PC-3 (cell line): ENCODE data around the gene FAM161A. TPM values are rescaled to one million over a fixed set of nuclear protein-coding genes. Genes with fewer than 3 reads are reported as not detected.

Experiments
- ATAC-seq: fragments of 200-7000 bp; cut with Tn5 transposase; 2 replicates; pipeline ENCODE4 v1.9.1; 2020; ENCODE audit warnings: mild to moderate bottlenecking, moderate library complexity
- BruUV-seq: library from RNA; stranded (reverse); fragments of 400-500 nt; replicated peaks from 2 replicates; lab custom pipeline; 2021; lab: Mats Ljungman, UMichigan
- CTCF ChIA-PET: fragments of 300-600 bp; sonication (Branson Sonifier 250); formaldehyde crosslinking; loops from one replicate; lab custom pipeline; 2022; ENCODE audit warnings: antibody characterized with exemption; lab: Charles Lee
- POLR2A ChIA-PET: fragments of 300-600 bp; sonication (Branson Sonifier 250); formaldehyde crosslinking; loops from one replicate; lab custom pipeline; 2022; ENCODE audit warnings: antibody characterized with exemption; ENCODE audit not compliant: unreplicated experiment; lab: Charles Lee
- DNase-seq: peaks from one replicate; pipeline ENCODE4 v3.0.0-alpha.2; 2015
- H2AFZ ChIP-seq: fragments of 300-600 bp; sonication (generic); 2 replicates; pipeline ENCODE4 v1.6.0; 2016; ENCODE audit warnings: antibody characterized with exemption, low read length
- H3F3A ChIP-seq: fragments of 300-600 bp; sonication (generic); one replicate; pipeline ENCODE4 v1.6.0; 2017; ENCODE audit warnings: antibody characterized with exemption, low read length, control low read depth, mild to moderate bottlenecking; ENCODE audit not compliant: unreplicated experiment
- H3K27ac ChIP-seq: fragments of 300-600 bp; sonication (generic); 2 replicates; pipeline ENCODE4 v1.5.1; 2016; ENCODE audit warnings: mild to moderate bottlenecking, low read length
- H3K27me3 ChIP-seq: fragments of 300-600 bp; sonication (generic); 2 replicates; pipeline ENCODE4 v1.6.1; 2016; ENCODE audit warnings: low read length, mixed read lengths
- H3K36me3 ChIP-seq: fragments of 300-600 bp; sonication (generic); 2 replicates; pipeline ENCODE4 v1.6.1; 2016; ENCODE audit warnings: low read depth, mixed run types, low read length, mixed read lengths
- H3K4me1 ChIP-seq: fragments of 300-600 bp; sonication (generic); 2 replicates; pipeline ENCODE4 v1.5.1; 2016; ENCODE audit warnings: low read length; ENCODE audit not compliant: insufficient read depth
- H3K4me2 ChIP-seq: fragments of 300-600 bp; sonication (generic); 2 replicates; pipeline ENCODE4 v1.6.0; 2016; ENCODE audit warnings: low read length
- H3K4me3 ChIP-seq: fragments of 300-600 bp; sonication (generic); 2 replicates; pipeline ENCODE4 v1.5.1; 2016; ENCODE audit warnings: mild to moderate bottlenecking, low read length, mixed read lengths
- H3K79me2 ChIP-seq: fragments of 300-600 bp; sonication (generic); 2 replicates; pipeline ENCODE4 v1.6.1; 2017; ENCODE audit warnings: low read length, mixed read lengths
- H3K9ac ChIP-seq: fragments of 300-600 bp; sonication (generic); 2 replicates; pipeline ENCODE4 v1.6.0; 2016; ENCODE audit warnings: mild to moderate bottlenecking, low read length
- H3K9me2 ChIP-seq: fragments of 300-600 bp; sonication (generic); replicated peaks from 2 replicates; pipeline ENCODE4 v1.6.1; 2016; ENCODE audit warnings: mixed run types, low read length, mixed read lengths
- H3K9me3 ChIP-seq: fragments of 300-600 bp; sonication (generic); 2 replicates; pipeline ENCODE4 v1.6.1; 2016; ENCODE audit warnings: low read length, mixed read lengths
- H4K20me1 ChIP-seq: fragments of 300-600 bp; sonication (generic); 2 replicates; pipeline ENCODE4 v1.6.1; 2016; ENCODE audit warnings: low read length, mixed read lengths
- EZH2 ChIP-seq: fragments of 300-600 bp; sonication (generic); IDR thresholded peaks from one replicate; pipeline ENCODE4 v1.6.1; 2017; ENCODE audit warnings: antibody characterized with exemption, mild to moderate bottlenecking, low read length; ENCODE audit not compliant: unreplicated experiment
- EZH2phosphoT487 ChIP-seq: fragments of 300-600 bp; sonication (generic); IDR thresholded peaks from 2 replicates; pipeline ENCODE4 v1.6.1; 2018; ENCODE audit warnings: mild to moderate bottlenecking, antibody characterized with exemption, low read length, borderline replicate concordance
- intact Hi-C: fragments of 100-400 bp; cut with micrococcal nuclease; formaldehyde crosslinking; loops from 2 replicates; pipeline ENCODE4 v1.9.0; 2023
- total RNA-seq: library from RNA; depleted of rRNA; stranded (reverse); fragments of >200 nt; gene quantifications from 2 replicates; pipeline ENCODE4 v1.2.3, GENCODE V29; 2014
- TF ChIP-seq, protein P1 (sequence below): fragments of 300-600 bp; sonication (generic); conservative IDR thresholded peaks from 2 replicates; pipeline ENCODE4 v1.5.1; 2017; ENCODE audit warnings: antibody characterized with exemption, low read depth, mild to moderate bottlenecking, low read length

Gene FAM161A
- total RNA-seq, 1 experiment from 2014 or later: 3.2 TPM

DNA sequence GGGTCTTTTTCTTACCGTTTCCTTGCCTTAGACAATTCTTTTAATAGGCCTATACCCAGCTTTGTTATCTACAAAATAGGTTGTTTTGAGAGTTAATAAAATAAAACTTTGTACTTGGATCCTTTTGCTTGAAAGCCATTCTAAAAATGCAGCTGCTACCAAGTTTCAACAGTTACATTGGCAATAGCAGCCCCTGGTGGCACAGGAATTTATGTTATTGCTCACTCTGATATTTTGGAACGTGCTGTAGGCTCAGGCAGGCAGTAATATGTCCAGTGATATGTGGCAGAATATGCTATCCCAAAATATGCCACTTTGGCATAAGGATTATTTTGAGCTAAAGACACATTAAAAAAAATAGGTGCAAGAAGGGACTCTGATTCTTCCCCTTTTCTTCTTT is 45.0 kb upstream of the FAM161A start:
- POLR2A ChIA-PET: no interaction called here

GRCh38 chr2:61888267-61889055 is 34.6 kb upstream of the FAM161A start, which contains the start of gene CCT4:
Gene CCT4, minus strand, starts transcription at chr2:61888656. Its CDS starts 149 bp downstream, at chr2:61888507.
- H3K36me3 ChIP-seq: peaks cover 18% of the 10 kb centered on the region
- no peak for TF ChIP-seq EZH2
- no peak for TF ChIP-seq EZH2phosphoT487
- TF ChIP-seq, protein P1, sequence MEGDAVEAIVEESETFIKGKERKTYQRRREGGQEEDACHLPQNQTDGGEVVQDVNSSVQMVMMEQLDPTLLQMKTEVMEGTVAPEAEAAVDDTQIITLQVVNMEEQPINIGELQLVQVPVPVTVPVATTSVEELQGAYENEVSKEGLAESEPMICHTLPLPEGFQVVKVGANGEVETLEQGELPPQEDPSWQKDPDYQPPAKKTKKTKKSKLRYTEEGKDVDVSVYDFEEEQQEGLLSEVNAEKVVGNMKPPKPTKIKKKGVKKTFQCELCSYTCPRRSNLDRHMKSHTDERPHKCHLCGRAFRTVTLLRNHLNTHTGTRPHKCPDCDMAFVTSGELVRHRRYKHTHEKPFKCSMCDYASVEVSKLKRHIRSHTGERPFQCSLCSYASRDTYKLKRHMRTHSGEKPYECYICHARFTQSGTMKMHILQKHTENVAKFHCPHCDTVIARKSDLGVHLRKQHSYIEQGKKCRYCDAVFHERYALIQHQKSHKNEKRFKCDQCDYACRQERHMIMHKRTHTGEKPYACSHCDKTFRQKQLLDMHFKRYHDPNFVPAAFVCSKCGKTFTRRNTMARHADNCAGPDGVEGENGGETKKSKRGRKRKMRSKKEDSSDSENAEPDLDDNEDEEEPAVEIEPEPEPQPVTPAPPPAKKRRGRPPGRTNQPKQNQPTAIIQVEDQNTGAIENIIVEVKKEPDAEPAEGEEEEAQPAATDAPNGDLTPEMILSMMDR: no peak
- no peaks in the 10 kb centered on the region for H3K9me3 ChIP-seq
- peaks cover 21% of the 10 kb centered on the region for H3K4me1 ChIP-seq
- peak within 1 kb of the TSS; percentile 99 for H3K4me3 ChIP-seq
- ChIA-PET CTCF (interaction anchor here (0.6 kb wide), 1 partner anchor 559 kb away, joined by 3 read pairs; no protein-coding TSS in a partner anchor), POLR2A (interaction anchor here (0.7 kb wide), 1 partner anchor 123 kb away, joined by 22 read pairs; no protein-coding TSS in a partner anchor)
- H3K27me3 ChIP-seq: no peaks in the 10 kb centered on the region
- no peaks in the 10 kb centered on the region for H3F3A ChIP-seq
- peak within 1 kb of the TSS; percentile 99 for H3K9ac ChIP-seq
- intact Hi-C loops: loop anchor here (10.0 kb wide), 1 partner anchor 354 kb away; the partner anchor contains the start of gene XPO1
- ATAC-seq (peak; percentile 79), DNase-seq (peak; percentile 81)
- peak within 1 kb of the TSS; percentile 89 for H3K4me2 ChIP-seq
- BruUV-seq: TSS peak; percentile 72
- no peaks in the 10 kb centered on the region for H3K9me2 ChIP-seq
- peaks cover 56% of the 10 kb centered on the region for H3K79me2 ChIP-seq
- peaks cover 35% of the 10 kb centered on the region for H4K20me1 ChIP-seq
- H2AFZ ChIP-seq: peak within 1 kb of the TSS; percentile 86
- peak within 1 kb of the TSS; percentile 73 for H3K27ac ChIP-seq

More for the DNA sequence above, 45.0 kb upstream of the FAM161A start:
- H3K9me3 ChIP-seq: no peaks in the 10 kb centered on the region
- H3K4me2 ChIP-seq: no peak overlapping the region
- DNase-seq (peak; percentile 52), ATAC-seq (peak; percentile 70)
- intact Hi-C loops: loop anchor here (10.0 kb wide), 1 partner anchor 764 kb away; no protein-coding TSS in a partner anchor
- H3K9ac ChIP-seq: no peak overlapping the region
- H3K9me2 ChIP-seq: no peaks in the 10 kb centered on the region
- H3K36me3 ChIP-seq: no peaks in the 10 kb centered on the region
- no peak overlapping the region for H3K4me3 ChIP-seq
- TF ChIP-seq, protein P1: peak; percentile 70
- no peak for TF ChIP-seq EZH2phosphoT487
- TF ChIP-seq EZH2: no peak
- no TSS peak for BruUV-seq
- no peaks in the 10 kb centered on the region for H3K79me2 ChIP-seq
- H4K20me1 ChIP-seq: no peaks in the 10 kb centered on the region
- H3F3A ChIP-seq: no peaks in the 10 kb centered on the region
- CTCF ChIA-PET: interaction anchor here (0.6 kb wide), 1 partner anchor 11 kb away, joined by 4 read pairs; no protein-coding TSS in a partner anchor
- no peaks in the 10 kb centered on the region for H3K4me1 ChIP-seq
- no peaks in the 10 kb centered on the region for H3K27me3 ChIP-seq
- no peak overlapping the region for H2AFZ ChIP-seq
- H3K27ac ChIP-seq: no peak overlapping the region
